HG03571 (cell line): Measurements from ENCODE around the gene SBNO1.
"Not testable (repeated sequence)": the region's sequence is repeated elsewhere in the genome, so short reads cannot be mapped to it uniquely, and the experiment has no call there.

Experiments
- ATAC-seq: cut with Tn5 transposase; IDR thresholded peaks from one replicate; pipeline ENCODE4 v1.9.1; 2021; ENCODE audit not compliant: unreplicated experiment

Gene SBNO1

GRCh38 chr12:123389560-123390351, 25.1 kb upstream of the SBNO1 start:
- no peak for ATAC-seq

- no peak for ATAC-seq
Measured at GRCh38 chr12:123388951-123389559, 24.4 kb upstream of the SBNO1 start.

- ATAC-seq, result no peak
Measured at GRCh38 chr12:123388177-123388950, 23.7 kb upstream of the SBNO1 start.

- ATAC-seq, result no peak
Measured at GRCh38 chr12:123387508-123388176, 23.0 kb upstream of the SBNO1 start.

- ATAC-seq, result not testable (repeated sequence)
Measured at GRCh38 chr12:123385536-123385935, 20.9 kb upstream of the SBNO1 start.

DNA sequence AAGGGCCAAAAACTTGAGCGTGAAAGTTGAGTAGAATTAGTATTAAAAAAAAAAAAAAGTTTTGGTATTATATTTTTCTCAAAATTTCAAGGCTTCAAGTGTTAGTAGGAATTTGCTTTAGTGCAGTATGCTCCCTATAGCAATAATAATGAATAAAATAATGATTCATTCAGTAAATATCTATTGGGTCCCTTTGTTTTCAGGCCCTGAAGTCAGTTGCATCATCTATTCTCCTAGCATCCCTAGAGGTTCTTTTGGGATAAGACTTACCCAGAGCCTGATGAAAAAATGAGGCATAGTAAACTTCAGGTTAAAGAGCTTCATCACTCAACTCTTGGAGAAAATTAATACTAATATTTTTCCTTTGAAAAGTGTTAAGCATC, 20.3 kb upstream of the SBNO1 start:
- ATAC-seq, result no peak

- ATAC-seq, result no peak
Measured at GRCh38 chr12:123384318-123384993, 19.8 kb upstream of the SBNO1 start.

DNA sequence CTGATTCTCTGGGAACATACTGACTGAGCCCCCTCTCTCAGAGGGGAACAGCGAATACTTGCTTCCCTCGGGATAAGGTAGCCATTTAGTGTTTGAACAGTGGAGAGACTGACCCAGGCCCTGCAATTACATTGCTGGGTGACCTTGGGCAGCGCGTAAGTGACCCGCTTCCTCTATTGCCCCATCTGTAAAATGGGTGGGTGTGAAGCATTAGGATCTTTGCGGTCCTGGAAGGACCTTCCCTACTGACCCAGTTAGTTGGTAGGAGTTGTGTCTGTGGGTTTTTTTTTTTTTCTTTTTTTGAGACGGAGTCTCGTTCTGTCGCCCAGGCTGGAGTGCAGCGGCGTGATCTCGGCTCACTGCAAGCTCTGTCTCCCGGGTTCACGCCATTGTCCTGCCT, 18.0 kb upstream of the SBNO1 start:
- ATAC-seq, result no peak

GRCh38 chr12:123379391-123379790, 14.7 kb upstream of the SBNO1 start:
- no peak for ATAC-seq

- ATAC-seq, result not testable (repeated sequence)
Measured at GRCh38 chr12:123372415-123372814, 7.8 kb upstream of the SBNO1 start.

GRCh38 chr12:123371667-123372368, 7.2 kb upstream of the SBNO1 start:
- ATAC-seq, result not testable (repeated sequence)

- no peak for ATAC-seq
Measured at GRCh38 chr12:123369229-123369628, 4.6 kb upstream of the SBNO1 start.

DNA sequence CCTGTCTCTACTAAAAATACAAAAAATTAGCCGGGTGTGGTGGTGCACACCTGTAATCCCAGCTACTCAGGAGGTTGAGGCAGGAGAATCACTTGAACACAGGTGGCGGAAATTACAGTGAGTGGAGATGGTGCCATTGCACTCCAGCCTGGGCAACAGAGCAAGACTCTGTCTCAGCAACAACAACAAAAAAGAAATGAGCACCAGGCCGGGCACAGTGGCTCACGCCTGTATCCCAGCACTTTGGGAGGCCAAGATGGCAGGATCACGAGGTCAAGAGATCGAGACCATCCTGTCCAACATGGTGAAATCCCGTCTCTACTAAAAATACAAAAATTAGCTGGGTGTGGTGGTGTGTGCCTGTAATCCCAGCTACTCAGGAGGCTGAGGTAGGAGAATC, 3.8 kb upstream of the SBNO1 start:
- not testable (repeated sequence) for ATAC-seq

DNA sequence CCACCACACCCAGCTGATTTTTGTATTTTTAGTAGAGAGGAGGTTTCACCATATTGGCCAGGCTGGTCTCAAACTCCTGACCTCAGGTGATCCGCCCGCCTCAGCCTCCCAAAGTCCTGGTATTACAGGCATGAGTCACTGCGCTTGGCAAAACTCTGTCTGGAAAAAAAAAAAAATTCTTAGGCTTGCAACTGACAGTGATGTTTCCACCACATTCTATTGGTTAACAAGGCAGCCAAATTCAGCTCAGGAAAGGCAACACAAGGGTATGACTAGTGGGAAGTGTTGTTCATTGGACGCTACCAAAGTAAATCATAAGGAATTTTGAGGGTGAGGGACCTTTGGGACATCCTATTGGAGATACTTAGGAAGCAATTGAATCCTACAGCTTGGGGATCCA, 2.9 kb upstream of the SBNO1 start:
- no peak for ATAC-seq

- peak; percentile 67 for ATAC-seq
Measured at GRCh38 chr12:123365025-123365917, 624 bp upstream of the SBNO1 start.

GRCh38 chr12:123363740-123364531, 711 bp downstream of the SBNO1 start:
- peak; percentile 10 for ATAC-seq

DNA sequence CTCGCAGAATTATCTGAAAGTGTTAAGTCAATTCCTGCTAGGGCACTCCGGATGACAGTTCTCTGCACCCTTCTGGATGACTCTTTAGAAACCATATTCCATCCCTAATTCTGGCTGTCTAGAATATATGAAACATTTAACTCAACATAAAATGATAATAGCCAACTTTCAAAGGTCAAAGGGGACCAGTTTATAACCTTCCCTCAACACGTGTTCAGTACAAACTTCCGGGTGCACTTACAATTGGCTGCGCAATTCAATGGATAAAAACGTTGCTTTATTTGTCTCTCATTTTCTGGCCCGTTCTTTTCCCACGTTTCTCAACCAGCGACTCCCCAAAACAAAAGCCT, 1.3 kb downstream of the SBNO1 start:
- ATAC-seq, result no peak

- ATAC-seq, result no peak
Measured at GRCh38 chr12:123358035-123358434, 6.6 kb downstream of the SBNO1 start.
